Measurements from ENCODE around the gene MYH15. TPM values are rescaled to one million over a fixed set of nuclear protein-coding genes. Genes with fewer than 3 reads are reported as not detected.

The MYH15 gene
- total and polyA plus RNA-seq, 10 of the 15 experiments (the other 5 are each of a cell fraction or from before 2014, with no cell fraction given), result 0.05 to 0.27 (median 0.09) TPM; not detected in 1

DNA sequence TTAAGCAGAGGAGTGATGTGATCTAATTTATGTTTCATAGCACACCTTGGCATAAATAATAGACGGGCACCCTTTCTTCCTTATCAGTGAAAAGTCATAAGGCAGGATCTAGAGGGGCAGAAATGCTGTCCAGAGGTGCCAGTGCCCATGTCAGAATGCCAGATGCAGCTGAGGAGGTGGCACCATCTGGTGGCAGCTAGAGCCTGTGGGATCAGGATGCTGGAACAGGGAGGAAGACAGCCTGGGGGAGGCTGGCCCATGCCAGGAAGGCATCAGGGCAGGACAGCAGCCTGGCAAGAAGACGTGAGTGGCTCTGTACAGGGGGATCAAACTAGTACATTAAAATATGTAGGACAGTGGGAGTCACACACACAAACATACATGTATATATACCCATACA lies 16.5 kb downstream of the MYH15 start (continued):
- TF ChIP-seq, protein P1, sequence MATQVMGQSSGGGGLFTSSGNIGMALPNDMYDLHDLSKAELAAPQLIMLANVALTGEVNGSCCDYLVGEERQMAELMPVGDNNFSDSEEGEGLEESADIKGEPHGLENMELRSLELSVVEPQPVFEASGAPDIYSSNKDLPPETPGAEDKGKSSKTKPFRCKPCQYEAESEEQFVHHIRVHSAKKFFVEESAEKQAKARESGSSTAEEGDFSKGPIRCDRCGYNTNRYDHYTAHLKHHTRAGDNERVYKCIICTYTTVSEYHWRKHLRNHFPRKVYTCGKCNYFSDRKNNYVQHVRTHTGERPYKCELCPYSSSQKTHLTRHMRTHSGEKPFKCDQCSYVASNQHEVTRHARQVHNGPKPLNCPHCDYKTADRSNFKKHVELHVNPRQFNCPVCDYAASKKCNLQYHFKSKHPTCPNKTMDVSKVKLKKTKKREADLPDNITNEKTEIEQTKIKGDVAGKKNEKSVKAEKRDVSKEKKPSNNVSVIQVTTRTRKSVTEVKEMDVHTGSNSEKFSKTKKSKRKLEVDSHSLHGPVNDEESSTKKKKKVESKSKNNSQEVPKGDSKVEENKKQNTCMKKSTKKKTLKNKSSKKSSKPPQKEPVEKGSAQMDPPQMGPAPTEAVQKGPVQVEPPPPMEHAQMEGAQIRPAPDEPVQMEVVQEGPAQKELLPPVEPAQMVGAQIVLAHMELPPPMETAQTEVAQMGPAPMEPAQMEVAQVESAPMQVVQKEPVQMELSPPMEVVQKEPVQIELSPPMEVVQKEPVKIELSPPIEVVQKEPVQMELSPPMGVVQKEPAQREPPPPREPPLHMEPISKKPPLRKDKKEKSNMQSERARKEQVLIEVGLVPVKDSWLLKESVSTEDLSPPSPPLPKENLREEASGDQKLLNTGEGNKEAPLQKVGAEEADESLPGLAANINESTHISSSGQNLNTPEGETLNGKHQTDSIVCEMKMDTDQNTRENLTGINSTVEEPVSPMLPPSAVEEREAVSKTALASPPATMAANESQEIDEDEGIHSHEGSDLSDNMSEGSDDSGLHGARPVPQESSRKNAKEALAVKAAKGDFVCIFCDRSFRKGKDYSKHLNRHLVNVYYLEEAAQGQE (IDR thresholded peaks at IDR 0.05; ENCODE audit: low read depth, low read length), result no peak

DNA sequence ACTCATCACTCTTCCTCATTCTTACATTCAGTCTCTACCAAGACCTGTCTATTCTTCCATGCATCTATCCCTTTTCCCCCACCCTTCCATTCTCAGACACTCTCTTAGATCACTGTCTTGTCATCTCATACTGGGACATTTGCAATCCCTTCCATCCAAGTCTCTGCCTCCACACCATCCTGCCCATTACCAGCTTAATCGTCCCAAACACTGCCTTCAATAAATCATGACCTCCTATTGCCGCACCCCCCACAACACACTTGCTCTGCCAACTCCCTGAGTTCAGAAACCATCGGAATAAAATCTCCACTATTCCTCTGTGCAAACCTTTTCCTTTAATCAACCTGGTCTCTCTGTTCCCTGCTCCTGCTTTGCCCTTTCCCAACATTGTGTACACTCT lies 18.9 kb downstream of the MYH15 start:
- ChIA-PET SMC1A (ENCODE audit: uncharacterized antibody, unreplicated experiment) (interaction anchor here (0.9 to 10.4 kb wide), 3 partner anchors 8 to 62 kb away, joined by 3 to 98 read pairs (median 4); no protein-coding TSS in a partner anchor), POLR2A (no interaction called here), CTCF (interaction anchor here (0.7 to 7.7 kb wide), 7 partner anchors 10 to 424 kb away, joined by 3 to 113 read pairs (median 4); no protein-coding TSS in a partner anchor), RAD21 (ENCODE audit: unreplicated experiment) (interaction anchor here (0.5 to 6.1 kb wide), 3 partner anchors 61 to 424 kb away, joined by 3 to 50 read pairs (median 3); no protein-coding TSS in a partner anchor)
- no peaks in the 10 kb centered on the region for H3K36me3 ChIP-seq (ENCODE audit: control insufficient read depth in 2 of 2, insufficient read depth in 2 of 2, low read length in 1 of 2)
- FAIRE-seq (no peak), DNase-seq (ENCODE audit: low read depth, low spot score) (no peak), ATAC-seq (no peak)
- TF ChIP-seq, protein P2, sequence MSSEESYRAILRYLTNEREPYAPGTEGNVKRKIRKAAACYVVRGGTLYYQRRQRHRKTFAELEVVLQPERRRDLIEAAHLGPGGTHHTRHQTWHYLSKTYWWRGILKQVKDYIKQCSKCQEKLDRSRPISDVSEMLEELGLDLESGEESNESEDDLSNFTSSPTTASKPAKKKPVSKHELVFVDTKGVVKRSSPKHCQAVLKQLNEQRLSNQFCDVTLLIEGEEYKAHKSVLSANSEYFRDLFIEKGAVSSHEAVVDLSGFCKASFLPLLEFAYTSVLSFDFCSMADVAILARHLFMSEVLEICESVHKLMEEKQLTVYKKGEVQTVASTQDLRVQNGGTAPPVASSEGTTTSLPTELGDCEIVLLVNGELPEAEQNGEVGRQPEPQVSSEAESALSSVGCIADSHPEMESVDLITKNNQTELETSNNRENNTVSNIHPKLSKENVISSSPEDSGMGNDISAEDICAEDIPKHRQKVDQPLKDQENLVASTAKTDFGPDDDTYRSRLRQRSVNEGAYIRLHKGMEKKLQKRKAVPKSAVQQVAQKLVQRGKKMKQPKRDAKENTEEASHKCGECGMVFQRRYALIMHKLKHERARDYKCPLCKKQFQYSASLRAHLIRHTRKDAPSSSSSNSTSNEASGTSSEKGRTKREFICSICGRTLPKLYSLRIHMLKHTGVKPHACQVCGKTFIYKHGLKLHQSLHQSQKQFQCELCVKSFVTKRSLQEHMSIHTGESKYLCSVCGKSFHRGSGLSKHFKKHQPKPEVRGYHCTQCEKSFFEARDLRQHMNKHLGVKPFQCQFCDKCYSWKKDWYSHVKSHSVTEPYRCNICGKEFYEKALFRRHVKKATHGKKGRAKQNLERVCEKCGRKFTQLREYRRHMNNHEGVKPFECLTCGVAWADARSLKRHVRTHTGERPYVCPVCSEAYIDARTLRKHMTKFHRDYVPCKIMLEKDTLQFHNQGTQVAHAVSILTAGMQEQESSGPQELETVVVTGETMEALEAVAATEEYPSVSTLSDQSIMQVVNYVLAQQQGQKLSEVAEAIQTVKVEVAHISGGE (CRISPR knock-in tag; IDR thresholded peaks at IDR 0.05), result no peak
- TF ChIP-seq RCOR1 (conservative IDR thresholded peaks at IDR 0.05; ENCODE audit: low read depth, low read length) (no peak), LARP7 (IDR thresholded peaks at IDR 0.05) (no peak), SMC3 (IDR thresholded peaks at IDR 0.05; ENCODE audit: borderline replicate concordance, low read length) (no peak), CREB1 (IDR thresholded peaks at IDR 0.05; ENCODE audit: low read depth) (no peak)
- TF ChIP-seq, protein P3, sequence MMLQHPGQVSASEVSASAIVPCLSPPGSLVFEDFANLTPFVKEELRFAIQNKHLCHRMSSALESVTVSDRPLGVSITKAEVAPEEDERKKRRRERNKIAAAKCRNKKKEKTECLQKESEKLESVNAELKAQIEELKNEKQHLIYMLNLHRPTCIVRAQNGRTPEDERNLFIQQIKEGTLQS (IDR thresholded peaks at IDR 0.05; ENCODE audit: borderline replicate concordance, extremely low read depth, low read depth, low read length), result no peak
- no peak overlapping the region for H3K4me3 ChIP-seq
- H3K27me3 ChIP-seq (replicated peaks in 1 of 2; ENCODE audit: control insufficient read depth in 2 of 2, insufficient read depth in 2 of 2, low read length in 1 of 2), result no peaks in the 10 kb centered on the region
- in situ Hi-C loops (cut with MboI) (loop anchor here (5.0 to 10.0 kb wide), 2 partner anchors 63 to 591 kb away; no protein-coding TSS in a partner anchor), intact Hi-C loops (cut with micrococcal nuclease; ENCODE audit: unreplicated experiment) (no loop called here)
- no peaks in the 10 kb centered on the region for H3K9me3 ChIP-seq (replicated peaks; ENCODE audit: control insufficient read depth, insufficient read depth, low read length)
- H3K27ac ChIP-seq (ENCODE audit: control insufficient read depth, insufficient read depth), result no peak overlapping the region
- H3K9ac ChIP-seq (ENCODE audit: control insufficient read depth, insufficient read depth, low read length), result no peak overlapping the region
- no peaks in the 10 kb centered on the region for H3K4me1 ChIP-seq (ENCODE audit: control insufficient read depth, insufficient read depth, low read length)
- H3K79me2 ChIP-seq (ENCODE audit: control insufficient read depth, insufficient read depth, low read length), result no peaks in the 10 kb centered on the region
- no TSS peak for BruUV-seq (replicated peaks)
- H3K4me2 ChIP-seq (ENCODE audit: control insufficient read depth, insufficient read depth), result no peak overlapping the region
- H4K20me1 ChIP-seq (ENCODE audit: control insufficient read depth, insufficient read depth), result no peaks in the 10 kb centered on the region
- no peak overlapping the region for H2AFZ ChIP-seq (ENCODE audit: control insufficient read depth, low read depth, low read length)
- WGBS (ENCODE audit: insufficient coverage, insufficient replicate concordance, low lambda C conversion rate, missing lambda C conversion rate), result 35% methylated on average over 3 of the region's 3 CpGs

All from GM12878 (cell line).